Measurements from ENCODE around the gene DTNB.
A peak's percentile ranks its signal among the peaks of the same experiment; 100 is the strongest.
"Not testable (repeated sequence)": the region's sequence is repeated elsewhere in the genome, so short reads cannot be mapped to it uniquely, and the experiment has no call there.

Gene DTNB
- total RNA-seq, result 17.3 to 17.4 reads per million in 2 donors

- peak; percentile 78 for DNase-seq
These were observed at the start of gene DTNB for GRCh38 chr2:25673300-25674076. TSS of gene DTNB (minus strand) at chr2:25673577. CDS start at chr2:25652660, 20,917 bp downstream.

- no peak for DNase-seq
These were observed 48.8 kb upstream of the DTNB start for GRCh38 chr2:25722224-25722623.

GRCh38 chr2:25720575-25720974, 47.2 kb upstream of the DTNB start:
- DNase-seq, result no peak

GRCh38 chr2:25714740-25715139, 41.4 kb upstream of the DTNB start:
- no peak for DNase-seq

- DNase-seq, result no peak
These were observed 39.1 kb upstream of the DTNB start for GRCh38 chr2:25712455-25712854.

GRCh38 chr2:25711675-25712354, 38.4 kb upstream of the DTNB start:
- DNase-seq, result no peak

- DNase-seq, result no peak
These were observed 37.4 kb upstream of the DTNB start for GRCh38 chr2:25710750-25711149.

GRCh38 chr2:25709349-25709748, 36.0 kb upstream of the DTNB start:
- no peak for DNase-seq

GRCh38 chr2:25707927-25708590, 34.7 kb upstream of the DTNB start:
- DNase-seq, result no peak

- not testable (repeated sequence) for DNase-seq
These were observed 32.2 kb upstream of the DTNB start for GRCh38 chr2:25705575-25705974.

- DNase-seq, result no peak
These were observed 28.4 kb upstream of the DTNB start for GRCh38 chr2:25701801-25702200.

GRCh38 chr2:25700221-25700660, 26.9 kb upstream of the DTNB start:
- peak; percentile 4 for DNase-seq

- no peak for DNase-seq
These were observed 25.8 kb upstream of the DTNB start for GRCh38 chr2:25699216-25699615.

- DNase-seq, result no peak
These were observed 25.4 kb upstream of the DTNB start for GRCh38 chr2:25698752-25699151.

- DNase-seq, result no peak
These were observed 24.4 kb upstream of the DTNB start for GRCh38 chr2:25697559-25698341.

GRCh38 chr2:25692737-25693445, 19.5 kb upstream of the DTNB start:
- DNase-seq, result no peak

- DNase-seq, result no peak
These were observed 18.8 kb upstream of the DTNB start for GRCh38 chr2:25692143-25692542.

- DNase-seq, result no peak
These were observed 16.7 kb upstream of the DTNB start for GRCh38 chr2:25690058-25690457.

- no peak for DNase-seq
These were observed 14.9 kb upstream of the DTNB start for GRCh38 chr2:25688236-25688635.

GRCh38 chr2:25685741-25686140, 12.4 kb upstream of the DTNB start:
- DNase-seq, result no peak

- no peak for DNase-seq
These were observed 11.4 kb upstream of the DTNB start for GRCh38 chr2:25684577-25685473.
